ENCODE measurements around the gene TVP23C.

Gene TVP23C

DNA sequence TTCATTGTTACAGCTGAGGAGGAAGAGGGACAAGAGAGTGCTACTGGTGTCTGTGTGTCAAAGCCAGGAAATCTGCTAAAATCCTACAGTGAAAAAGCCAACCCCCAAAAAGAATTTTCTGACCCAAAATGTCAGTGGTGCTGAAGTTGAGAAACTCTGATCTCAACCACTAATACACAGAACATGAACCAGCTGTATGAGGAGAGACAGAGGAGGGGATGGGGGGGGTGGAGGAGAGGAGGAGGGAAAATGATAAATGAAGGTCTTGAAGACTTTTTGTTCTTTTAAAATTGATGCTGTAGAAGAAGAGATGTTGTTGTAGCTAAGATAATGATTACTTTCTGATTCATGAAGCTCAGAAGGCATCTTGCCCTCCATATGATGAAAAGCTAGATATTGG lies 68.5 kb downstream of the TVP23C start:
- FAIRE-seq = no peak

DNA sequence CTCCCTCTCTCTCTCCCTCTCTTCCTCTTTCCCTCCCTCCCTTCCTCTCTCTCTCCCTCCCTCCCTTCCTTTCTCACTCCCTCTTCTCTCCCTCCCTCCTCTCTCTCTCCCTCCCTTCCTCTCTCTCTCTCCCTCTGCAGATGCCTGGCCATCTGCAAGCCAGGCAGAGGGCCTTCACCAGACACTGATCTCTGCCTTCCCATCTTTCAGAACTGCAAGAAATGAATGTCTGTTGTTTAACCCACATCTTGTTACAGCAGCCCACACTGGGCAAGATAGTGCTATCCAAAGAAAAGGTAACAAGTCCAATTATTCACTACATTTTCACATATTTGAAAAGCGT lies 69.6 kb downstream of the TVP23C start:
- FAIRE-seq = no peak

- FAIRE-seq = no peak
These were observed 70.2 kb downstream of the TVP23C start for GRCh38 chr17:15492791-15493692.

DNA sequence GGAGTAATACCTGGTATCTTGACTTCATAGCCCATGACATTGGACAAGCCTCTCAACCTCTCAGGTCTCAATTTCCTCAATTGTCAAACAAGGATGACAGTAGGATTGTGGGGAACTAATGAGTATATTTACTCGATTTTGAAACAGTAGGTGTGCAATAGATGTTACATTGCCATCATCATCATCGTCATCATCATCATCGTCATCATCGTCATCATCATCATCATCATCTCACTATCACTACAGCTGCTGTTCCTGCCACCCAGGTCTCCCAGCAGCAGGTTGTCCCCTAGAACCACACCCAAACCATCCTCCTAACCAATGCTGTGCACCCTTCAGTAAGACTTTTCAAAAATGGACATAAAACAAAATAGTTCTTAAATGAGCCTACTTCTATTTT lies 71.1 kb downstream of the TVP23C start:
- no peak for FAIRE-seq

- no peak for FAIRE-seq
These were observed 72.5 kb downstream of the TVP23C start for GRCh38 chr17:15490634-15491261.

GRCh38 chr17:15488557-15488956 lies 74.7 kb downstream of the TVP23C start:
- no peak for FAIRE-seq

GRCh38 chr17:15485045-15485444 lies 78.2 kb downstream of the TVP23C start:
- FAIRE-seq = no peak

GRCh38 chr17:15483431-15483830 lies 79.9 kb downstream of the TVP23C start:
- FAIRE-seq = no peak

GRCh38 chr17:15482476-15482875 lies 80.8 kb downstream of the TVP23C start:
- no peak for FAIRE-seq

- no peak for FAIRE-seq
These were observed 81.8 kb downstream of the TVP23C start for GRCh38 chr17:15481481-15481880.

DNA sequence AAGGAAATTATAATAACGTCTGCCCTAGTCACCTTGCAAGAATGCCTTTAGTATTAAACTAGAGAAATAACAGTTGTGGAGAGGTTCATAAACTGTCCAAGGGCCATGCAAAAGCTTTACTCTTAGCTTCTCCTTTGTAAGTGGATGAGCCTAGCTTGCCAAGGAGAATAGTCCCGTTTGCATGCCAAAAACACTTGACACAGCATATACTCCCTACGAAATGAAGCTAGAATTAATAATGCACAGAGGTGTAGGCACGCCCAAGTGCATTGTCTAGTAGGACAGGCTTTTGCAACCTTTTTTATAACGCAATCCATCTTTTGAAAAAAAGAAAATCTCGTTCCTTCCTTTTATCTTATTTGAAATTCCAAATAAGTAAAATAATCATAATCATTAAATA lies 83.1 kb downstream of the TVP23C start:
- FAIRE-seq = no peak

- no peak for FAIRE-seq
These were observed 83.6 kb downstream of the TVP23C start for GRCh38 chr17:15479703-15480102.

DNA sequence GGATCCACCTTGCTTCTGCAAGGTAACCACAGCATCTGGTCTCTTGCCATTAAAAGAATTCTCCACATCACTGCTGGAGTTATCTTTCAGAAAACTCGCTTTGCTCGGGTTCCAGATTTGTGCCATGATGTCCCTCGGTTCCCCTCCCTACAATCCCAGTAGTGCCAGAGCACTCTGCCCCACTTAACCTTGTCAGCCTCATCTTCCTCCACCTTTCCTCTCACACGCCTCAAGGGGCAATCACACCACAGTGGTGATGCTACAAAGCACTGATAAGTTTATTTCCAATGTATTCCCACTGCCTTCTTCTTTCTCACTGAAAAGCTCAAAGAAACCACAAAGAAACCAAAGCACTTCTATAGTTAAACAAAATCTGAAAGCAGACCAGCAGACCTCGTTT lies 84.4 kb downstream of the TVP23C start:
- FAIRE-seq = no peak

DNA sequence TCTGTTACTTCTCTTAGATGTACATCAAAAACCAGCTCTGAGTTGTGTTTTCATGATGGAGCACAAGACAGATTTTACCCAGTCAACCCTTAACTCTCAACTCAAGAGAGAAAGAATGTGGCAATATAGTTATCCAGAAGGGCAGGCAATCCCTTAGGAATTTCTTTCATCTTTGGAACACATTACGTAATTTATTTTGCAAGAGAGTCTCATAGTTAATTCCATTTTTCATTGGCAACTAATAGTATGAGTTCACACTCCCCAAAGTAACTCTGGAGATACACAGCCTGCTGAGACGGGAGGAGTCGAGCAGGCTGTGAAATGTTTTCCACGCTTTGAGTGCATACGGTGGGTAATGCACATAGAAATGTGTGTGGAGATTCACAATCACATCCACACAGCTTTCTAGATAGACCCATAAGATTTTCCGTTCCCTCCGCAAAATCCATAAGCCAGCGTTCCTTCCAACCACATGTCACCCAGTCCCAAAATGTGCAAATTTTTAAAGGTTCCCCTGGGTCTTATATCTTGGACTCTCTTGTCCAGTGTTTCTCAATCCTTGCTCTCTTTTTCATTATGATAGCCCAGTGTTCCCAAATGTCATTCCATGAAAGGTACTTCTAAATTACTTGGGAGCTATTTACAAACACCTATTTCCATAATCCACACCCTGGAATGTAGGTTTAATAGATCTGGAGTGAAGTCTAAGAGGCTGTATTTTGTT lies 87.5 kb downstream of the TVP23C start:
- no peak for FAIRE-seq

GRCh38 chr17:15472891-15473290 lies 90.4 kb downstream of the TVP23C start:
- FAIRE-seq = no peak

GRCh38 chr17:15470536-15470935 lies 92.7 kb downstream of the TVP23C start:
- no peak for FAIRE-seq

DNA sequence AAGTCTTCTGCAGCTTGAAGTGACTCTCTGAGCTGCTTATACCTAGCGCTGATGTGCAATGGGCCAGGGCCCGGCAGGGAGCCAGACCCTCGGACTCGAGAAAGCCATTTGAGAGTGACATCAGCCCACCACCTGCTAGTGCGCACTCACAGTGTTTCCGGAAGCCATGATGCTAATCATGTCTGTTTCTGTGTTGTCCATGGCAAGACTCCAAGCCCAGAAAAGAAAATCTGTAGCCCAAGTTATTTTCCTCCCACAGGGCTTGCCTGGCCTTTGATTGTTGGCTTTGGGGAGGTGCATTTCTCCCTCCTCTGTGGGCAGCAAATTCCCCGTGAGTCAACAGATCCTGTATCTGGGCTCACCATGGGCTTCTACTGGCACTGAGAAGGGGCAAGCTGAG lies 94.0 kb downstream of the TVP23C start:
- no peak for FAIRE-seq

DNA sequence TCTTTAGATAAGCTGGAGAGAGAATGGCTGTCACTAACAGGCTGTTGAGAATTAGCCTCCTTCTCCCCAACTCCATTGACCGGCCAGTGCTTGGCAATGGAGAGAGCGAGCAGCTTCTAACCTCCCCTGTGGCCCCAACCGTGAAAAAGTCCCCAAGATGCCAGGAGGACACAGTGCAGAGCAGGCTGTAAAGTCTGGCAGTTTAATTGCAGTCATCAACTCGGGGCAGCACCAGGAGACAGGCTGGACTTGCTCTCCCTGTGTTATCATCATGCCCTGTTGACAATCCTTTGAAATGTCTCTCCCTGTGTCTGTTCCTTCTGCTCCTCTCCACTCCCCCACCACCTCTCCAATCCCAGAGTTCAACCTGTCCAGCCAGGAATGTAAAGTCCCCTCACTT lies 95.2 kb downstream of the TVP23C start:
- no peak for FAIRE-seq

- FAIRE-seq = no peak
These were observed 95.7 kb downstream of the TVP23C start, which contains the start of gene CDRT4 for GRCh38 chr17:15467592-15467991. Gene CDRT4 (minus strand): TSS chr17:15467621. CDS start chr17:15440238, 27,383 bp downstream.

- no peak for FAIRE-seq
These were observed 97.2 kb downstream of the TVP23C start for GRCh38 chr17:15466131-15466530.

DNA sequence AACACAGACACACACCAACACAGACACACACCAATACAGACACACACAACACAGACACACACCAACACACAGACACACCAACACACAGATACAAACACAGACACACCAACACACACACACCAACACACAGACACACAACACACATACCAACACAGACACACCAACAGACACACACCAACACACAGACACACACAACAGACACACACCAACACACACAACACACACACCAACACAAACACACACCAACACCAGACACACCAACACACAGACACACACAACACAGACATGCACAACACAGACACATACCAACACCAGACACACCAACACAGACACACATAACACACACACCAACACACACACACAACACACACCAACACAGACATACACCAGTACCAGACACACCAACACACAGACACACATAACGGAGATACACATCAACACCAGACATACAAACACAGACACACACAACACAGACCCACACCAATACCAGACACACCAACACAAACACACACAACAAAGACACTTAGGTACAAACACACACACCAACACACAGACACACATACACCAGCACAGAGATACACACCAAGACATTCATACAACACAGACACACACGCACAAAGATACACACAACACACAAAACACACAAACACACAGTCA lies 98.1 kb downstream of the TVP23C start:
- no peak for FAIRE-seq

- FAIRE-seq = no peak
These were observed 98.9 kb downstream of the TVP23C start for GRCh38 chr17:15464231-15464985.

Measured in TTC549 (cell line).